Testis (tissue), 2 donors: ENCODE data around the gene FAF1.

Experiments used
- CTCF ChIP-seq, 3 experiments: fragments of 450-650 bp in 2 of 3; fragments of 200-600 bp in 1 of 3; sonication (generic) in 1 of 3; IDR thresholded peaks; one replicate each; pipeline ENCODE4 v1.5.1; 2016 to 2019; ENCODE audit warnings: antibody characterized with exemption in 3 of 3, mild to moderate bottlenecking in 2 of 3, moderate library complexity in 1 of 3
- POLR2A ChIP-seq: fragments of 450-650 bp; IDR thresholded peaks from one replicate; pipeline ENCODE4 v1.6.1; 2017; ENCODE audit warnings: antibody characterized with exemption, mild to moderate bottlenecking, moderate library complexity

- no peak for TF ChIP-seq CTCF (IDR thresholded peaks at IDR 0.05)
- no peak for TF ChIP-seq POLR2A
These were observed 366.6 kb downstream of the FAF1 start for GRCh38 chr1:50593515-50593914.
